ENCODE results near the gene KRTAP7-1. TPM values are rescaled to one million over a fixed set of nuclear protein-coding genes. Genes with fewer than 3 reads are reported as not detected.

KRTAP7-1 gene
- total RNA-seq, 1 experiment from 2014 or later: not detected

Other genes with a start within 250 kb of the KRTAP7-1 start
- gene KRTAP22-2, start 239.4 kb downstream of the KRTAP7-1 start, total RNA-seq (2014; rRNA removed; shearing (Covaris generic)): not detected in 2 replicates
- gene KRTAP6-3, start 237.3 kb downstream of the KRTAP7-1 start, total RNA-seq (2014; rRNA removed; shearing (Covaris generic)): not detected in 2 replicates
- gene KRTAP6-2, start 230.9 kb downstream of the KRTAP7-1 start, total RNA-seq (2014; rRNA removed; shearing (Covaris generic)): not detected in 2 replicates
- gene KRTAP22-1, start 228.7 kb downstream of the KRTAP7-1 start, total RNA-seq (2014; rRNA removed; shearing (Covaris generic)): not detected in 2 replicates
- not detected in 2 replicates for gene KRTAP6-1, start 215.8 kb downstream of the KRTAP7-1 start, total RNA-seq (2014; rRNA removed; shearing (Covaris generic))
- gene KRTAP20-1, start 213.3 kb downstream of the KRTAP7-1 start, total RNA-seq (2014; rRNA removed; shearing (Covaris generic)): not detected in 2 replicates
- gene KRTAP20-4, start 209.1 kb downstream of the KRTAP7-1 start, total RNA-seq (2014; rRNA removed; shearing (Covaris generic)): not detected in 2 replicates
- gene KRTAP20-2, start 194.6 kb downstream of the KRTAP7-1 start, total RNA-seq (2014; rRNA removed; shearing (Covaris generic)): not detected in 2 replicates
- not detected in 2 replicates for gene KRTAP20-3, start 186.9 kb downstream of the KRTAP7-1 start, total RNA-seq (2014; rRNA removed; shearing (Covaris generic))
- gene KRTAP21-3, start 111.0 kb downstream of the KRTAP7-1 start, total RNA-seq (2014; rRNA removed; shearing (Covaris generic)): not detected in 2 replicates
- gene KRTAP21-2, start 82.5 kb downstream of the KRTAP7-1 start, total RNA-seq (2014; rRNA removed; shearing (Covaris generic)): not detected in 2 replicates
- gene KRTAP21-1, start 74.3 kb downstream of the KRTAP7-1 start, total RNA-seq (2014; rRNA removed; shearing (Covaris generic)): not detected in 2 replicates
- not detected in 2 replicates for gene KRTAP8-1, start 16.5 kb downstream of the KRTAP7-1 start, total RNA-seq (2014; rRNA removed; shearing (Covaris generic))
- not detected in 2 replicates for gene KRTAP11-1, start 51.8 kb upstream of the KRTAP7-1 start, total RNA-seq (2014; rRNA removed; shearing (Covaris generic))
- gene KRTAP19-8, start 208.7 kb upstream of the KRTAP7-1 start, total RNA-seq (2014; rRNA removed; shearing (Covaris generic)): not detected in 2 replicates